Measurements from ENCODE around the gene NNMT.

- TF ChIP-seq CTCF (IDR thresholded peaks at IDR 0.05) = no peak
- no peak for TF ChIP-seq POLR2A (IDR thresholded peaks at IDR 0.05)
Observed at GRCh38 chr11:114362326-114362725, 66.1 kb downstream of the NNMT start.
